HG03139 (cell line): ENCODE measurements around the gene MTHFD1.
A peak's percentile ranks its signal among the peaks of the same experiment; 100 is the strongest.

Experiments
- ATAC-seq: cut with Tn5 transposase; IDR thresholded peaks from one replicate; pipeline ENCODE4 v1.9.1; 2021; ENCODE audit not compliant: unreplicated experiment

Gene MTHFD1

DNA sequence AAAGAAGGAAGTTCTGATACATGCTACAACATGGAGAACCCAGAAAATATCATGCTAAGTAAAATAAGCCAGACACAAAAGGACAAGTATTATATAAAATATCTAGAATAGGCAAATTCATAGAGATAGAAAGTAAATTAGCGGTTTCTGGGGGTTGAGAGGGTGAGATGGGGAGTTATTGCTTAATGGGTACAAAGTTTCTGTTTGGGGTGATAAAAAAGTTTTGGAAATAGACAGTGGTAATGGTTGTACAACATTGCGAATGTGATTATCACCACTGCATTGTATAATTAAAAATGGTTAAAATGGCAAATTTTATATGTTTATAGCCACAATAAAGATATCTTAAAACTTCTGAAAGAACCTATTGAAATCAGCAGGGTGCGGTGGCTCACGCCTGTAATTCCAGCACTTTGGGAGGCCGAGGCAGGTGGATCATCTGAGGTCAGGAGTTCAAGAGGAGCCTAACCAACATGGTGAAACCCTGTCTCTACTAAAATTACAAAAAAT is 100.5 kb downstream of the MTHFD1 start:
- ATAC-seq = no peak

GRCh38 chr14:64491637-64492036 is 103.5 kb downstream of the MTHFD1 start:
- ATAC-seq = no peak

GRCh38 chr14:64493455-64493854 is 105.3 kb downstream of the MTHFD1 start:
- no peak for ATAC-seq

GRCh38 chr14:64495252-64495651 is 107.1 kb downstream of the MTHFD1 start:
- no peak for ATAC-seq

GRCh38 chr14:64496764-64497163 is 108.6 kb downstream of the MTHFD1 start:
- ATAC-seq = no peak

DNA sequence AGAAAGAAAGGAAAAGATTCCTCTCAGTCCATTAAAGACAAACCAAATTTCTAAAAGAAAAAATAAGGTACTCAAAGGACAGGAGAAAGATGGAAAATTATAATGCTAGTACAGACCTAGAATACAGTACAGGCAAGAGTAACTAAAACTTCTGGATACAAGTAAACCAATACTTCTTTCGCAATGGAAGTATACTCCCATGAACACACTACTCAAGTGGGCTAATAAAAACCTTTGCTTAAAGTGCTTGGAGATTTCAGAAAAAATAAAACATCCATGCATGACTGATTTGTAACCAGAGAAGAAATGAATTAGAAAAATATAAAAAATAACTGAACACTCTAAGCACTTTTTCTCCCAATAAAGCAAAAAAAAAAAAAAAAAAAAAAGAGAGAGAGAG is 111.9 kb downstream of the MTHFD1 start:
- no peak for ATAC-seq

DNA sequence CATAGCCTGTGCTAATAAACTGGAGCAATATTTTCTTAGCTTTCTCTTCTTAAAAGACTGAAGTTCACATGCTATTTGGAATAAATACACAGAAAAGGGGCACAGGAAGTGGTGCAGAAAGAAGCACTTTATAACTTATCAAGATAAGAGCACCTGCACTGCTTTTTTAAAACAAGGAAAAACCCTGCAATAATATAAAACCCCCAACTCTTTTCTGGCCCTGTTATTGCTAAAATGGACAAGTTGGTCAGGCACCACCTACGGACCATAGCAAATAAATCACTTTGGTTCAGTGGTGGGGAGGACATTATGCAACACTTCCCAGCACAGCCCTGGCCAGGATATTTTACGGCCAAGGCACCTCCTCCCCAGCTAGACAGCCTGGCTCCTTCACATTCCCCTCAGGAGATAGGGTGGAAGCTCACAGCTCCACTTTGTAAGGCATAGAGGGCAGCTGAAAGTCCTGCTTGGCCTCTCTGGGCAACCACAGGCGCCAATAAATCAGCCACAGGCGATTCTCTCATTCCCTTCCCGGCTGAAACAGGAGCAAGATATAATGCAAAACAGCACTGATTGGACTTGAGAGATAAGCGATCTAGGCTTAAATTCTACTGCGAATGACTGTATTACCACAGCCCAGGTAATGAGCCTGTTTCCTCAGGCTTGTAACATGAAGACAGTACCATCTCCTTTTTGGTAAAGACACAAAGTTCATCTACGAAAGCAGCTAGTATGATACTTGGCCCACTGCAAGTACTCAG is 113.4 kb downstream of the MTHFD1 start:
- no peak for ATAC-seq

DNA sequence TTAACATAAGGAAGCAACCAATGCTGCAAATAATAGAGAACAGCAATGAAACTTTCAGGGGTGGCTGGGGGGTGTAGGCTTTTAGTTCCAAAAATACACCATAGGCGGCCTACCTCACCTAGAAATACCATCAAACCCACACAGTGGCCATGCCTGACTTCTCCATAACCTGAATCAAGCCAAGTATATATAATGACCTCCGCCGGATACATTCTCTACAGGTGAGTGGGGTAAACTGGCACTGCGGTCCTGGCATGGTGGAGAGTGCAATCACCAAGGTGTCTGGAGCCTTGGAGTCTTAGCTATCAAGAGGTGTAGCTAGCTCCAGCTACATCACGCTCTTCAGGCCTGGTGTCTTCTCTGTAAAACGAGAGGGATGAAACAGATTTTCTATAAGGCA is 114.3 kb downstream of the MTHFD1 start:
- ATAC-seq = no peak

DNA sequence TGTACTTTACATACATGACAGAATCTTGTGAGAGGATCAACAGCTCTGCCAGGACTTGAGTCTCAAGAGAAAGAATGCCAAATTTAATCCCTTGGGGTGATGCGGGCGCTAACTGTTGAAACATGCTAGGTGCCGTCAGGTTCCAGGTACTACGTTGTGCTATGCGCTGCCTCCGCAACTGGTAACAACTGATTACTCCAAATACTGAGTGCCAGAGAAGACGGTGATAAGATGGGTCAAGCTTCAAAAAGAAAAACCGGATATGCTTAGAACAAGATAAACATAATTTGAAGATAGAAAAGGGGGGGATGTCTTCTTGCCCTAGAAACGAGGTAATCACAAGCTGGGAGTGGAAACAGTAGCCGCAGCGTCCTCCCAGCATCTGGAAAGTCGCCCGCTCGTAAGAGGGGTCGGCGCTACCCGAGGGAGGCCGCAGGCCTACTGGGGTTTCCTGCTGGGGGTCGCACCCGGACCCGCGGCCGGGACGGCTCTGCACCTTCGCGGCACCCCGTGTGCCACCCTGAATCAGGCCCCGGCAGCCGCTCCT is 114.8 kb downstream of the MTHFD1 start:
- no peak for ATAC-seq

DNA sequence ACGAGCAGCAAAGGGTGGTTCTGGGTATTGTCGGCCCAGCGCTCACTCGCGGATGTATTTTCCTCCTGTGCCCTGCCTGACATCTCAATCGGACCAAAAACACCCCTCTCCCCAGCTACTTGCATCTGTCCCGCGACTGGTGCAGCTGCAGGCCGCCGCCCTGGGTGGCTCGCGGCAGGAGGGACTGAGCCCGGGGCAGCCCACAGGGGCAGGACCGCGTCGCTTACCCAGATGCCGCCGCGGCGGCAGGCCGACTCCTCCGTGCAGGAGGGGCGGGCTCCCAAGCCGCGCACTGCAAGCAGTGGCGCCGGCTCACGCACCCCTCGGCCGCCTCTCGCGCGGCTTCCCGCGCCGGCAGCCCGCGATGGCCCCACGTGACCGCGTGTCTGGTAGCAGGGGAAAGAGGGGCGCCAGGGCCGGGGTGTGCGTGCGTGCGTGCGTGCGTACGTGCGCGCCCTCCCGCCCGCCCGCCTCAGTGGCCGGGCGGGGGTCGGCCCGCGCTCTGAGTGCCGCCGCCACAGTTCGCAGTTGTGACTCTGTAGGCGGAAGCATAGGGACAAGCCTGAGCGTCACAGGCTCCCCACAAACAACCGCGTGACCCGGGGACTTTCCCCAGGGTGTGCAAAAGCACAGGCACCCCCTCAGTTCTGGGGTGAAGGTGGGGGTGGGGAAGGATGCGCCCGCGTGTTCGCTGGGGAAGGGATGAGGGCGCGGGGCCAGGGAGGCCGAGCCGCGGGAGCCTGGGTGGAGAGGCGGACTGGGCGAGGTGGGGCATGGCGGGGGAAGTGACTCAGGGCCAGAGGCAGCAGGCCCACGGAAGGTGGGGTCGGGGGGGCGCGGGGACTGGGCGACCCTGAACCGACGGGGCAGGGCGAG is 115.5 kb downstream of the MTHFD1 start, which contains the start of gene ZBTB25:
Gene ZBTB25, minus strand, starts transcription at position 405 of the 876 bp plus-strand sequence. CDS start 13,305 bp downstream, outside the sequence.
- ATAC-seq = peak; percentile 54

DNA sequence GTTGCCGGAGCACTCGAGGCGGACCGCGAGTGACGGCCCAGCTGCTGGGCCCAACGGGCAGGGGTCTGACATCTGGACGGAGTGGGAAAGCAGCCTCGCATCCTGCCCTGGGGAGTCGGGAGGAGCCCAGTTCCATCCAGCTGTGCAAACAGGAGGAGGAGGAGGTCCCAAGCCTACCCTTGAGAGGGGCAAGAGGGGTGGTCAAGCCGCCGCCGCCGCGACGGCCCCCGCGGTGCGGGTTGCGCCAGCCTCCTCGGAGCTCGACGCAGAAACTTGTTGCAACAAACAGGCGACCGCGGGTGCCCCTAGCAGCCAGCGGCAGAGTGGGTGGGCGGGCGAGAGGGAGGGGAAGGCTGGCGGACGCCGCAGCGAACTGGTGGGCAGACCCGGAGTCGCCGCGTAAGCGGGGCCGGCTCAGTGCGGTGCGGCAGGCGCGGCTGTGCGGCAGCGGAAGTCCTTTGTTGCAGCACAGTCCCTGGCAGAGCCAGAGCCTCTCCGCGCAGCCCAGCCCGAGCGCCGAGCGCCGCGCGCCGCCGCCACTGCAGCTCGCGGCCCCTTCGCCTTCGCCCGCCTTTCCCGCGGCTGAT is 116.2 kb downstream of the MTHFD1 start, which contains the start of gene ZBTB1:
Gene ZBTB1, plus strand, starts transcription at position 461 of the 587 bp plus-strand sequence. CDS start 16,735 bp downstream, outside the sequence.
- peak; percentile 21 for ATAC-seq

DNA sequence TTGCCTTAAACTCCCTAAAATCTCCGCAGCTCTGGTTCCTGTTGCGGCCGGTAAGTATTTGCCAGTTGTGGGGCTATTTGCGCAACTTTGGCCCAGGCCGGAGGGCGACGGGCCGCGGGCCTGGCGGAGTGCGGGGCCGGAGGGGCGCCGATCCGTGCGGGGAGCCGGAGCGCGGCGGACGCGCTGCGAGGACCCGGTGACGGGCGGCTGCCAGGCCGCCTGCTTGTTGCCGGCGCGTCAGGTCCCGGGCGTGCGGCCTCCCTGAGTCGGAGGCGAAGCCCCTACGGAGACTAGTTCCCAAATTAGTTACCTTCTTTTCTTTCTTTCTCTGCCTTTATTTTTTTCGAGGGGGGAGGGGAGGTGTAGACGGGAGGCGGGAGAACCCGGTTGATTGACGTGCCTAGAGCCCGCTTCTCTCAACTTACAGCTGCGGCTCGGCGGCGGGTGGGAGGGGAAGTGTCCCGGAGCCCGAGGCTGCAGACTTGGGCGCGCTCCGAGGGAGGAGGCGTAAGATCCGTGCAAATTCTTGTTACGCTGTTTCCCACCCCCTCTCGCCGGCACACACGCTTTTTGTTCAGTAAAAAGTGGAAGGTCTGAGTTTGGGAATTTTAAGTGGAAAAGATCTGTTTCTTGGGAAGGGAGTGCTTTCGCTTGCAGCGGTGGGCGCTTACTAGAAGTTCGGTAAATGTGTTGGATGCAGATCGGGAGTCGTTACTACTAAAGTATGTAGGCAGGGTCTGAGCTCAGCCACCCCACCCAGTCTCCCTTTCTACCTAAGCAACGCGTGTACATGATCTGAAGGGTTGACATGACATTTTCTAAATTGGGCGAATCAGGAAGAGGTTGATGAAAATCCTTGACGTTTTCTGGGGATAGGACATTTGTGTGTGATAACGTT is 117.0 kb downstream of the MTHFD1 start:
- ATAC-seq = peak; percentile 31

- ATAC-seq = no peak
Measured at GRCh38 chr14:64506721-64507120, 118.6 kb downstream of the MTHFD1 start.

DNA sequence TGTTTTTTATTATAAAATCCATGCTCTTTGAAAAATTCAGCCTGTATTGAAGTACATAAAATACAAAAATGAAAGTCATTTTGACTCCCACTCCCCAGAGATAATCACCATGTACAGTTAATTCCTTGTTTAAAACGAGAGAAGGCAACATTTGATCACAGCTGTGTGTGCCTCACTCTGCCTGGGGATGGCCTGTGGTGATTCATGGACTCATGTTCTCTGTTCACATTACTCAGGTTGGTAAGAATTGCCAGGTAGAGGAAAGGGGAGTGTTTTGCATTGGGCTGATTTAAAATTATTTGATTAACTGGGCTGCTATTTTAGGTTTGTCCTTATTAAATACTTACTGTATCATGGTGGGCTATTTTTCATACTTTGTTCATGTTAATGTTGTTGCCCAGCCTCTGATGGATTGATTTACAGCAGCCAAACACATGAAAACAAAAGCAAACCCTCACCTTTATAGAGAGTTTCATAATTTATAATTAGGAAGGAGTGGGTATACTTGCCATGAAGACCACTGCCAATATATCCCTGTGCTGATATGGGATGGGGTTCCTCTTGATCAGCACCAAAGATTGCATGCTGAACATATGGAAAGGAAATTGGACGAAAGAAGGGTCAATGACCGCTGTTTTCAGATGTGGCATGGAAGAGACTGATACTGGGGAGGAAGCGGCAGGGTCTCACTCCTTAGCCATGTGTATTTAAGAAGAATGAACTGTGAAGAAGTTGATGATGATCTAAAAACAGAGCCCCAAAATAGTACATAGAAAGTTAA is 119.4 kb downstream of the MTHFD1 start:
- ATAC-seq = no peak

DNA sequence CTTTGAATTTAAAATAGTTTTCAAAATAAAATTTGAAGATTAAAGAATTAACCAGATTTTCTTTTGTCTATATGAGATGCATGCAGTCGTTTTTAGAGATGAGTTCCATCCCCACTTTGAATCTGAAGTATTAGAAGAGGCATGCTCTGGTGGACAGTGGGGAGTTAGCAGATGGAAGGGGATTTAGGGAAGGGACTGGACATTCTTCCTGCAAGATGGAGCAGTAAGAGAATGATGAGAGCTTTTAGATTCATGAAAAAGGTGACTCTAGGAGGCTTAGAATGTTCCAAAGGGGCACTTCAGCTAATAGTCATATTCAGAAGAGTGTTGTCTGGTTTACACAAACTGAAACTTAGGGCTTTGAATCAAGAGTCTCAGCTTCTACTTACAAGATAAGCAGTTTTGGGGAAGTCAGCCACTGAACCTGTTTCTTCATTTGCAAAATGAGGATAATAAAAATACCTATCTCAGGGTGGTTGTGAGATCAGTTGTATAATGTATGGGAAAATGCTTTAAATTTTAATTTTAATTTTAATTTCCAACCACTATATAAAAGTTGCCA is 120.1 kb downstream of the MTHFD1 start:
- ATAC-seq = no peak

GRCh38 chr14:64509036-64509435 is 120.9 kb downstream of the MTHFD1 start:
- no peak for ATAC-seq
